HepG2 (cell line): ENCODE measurements around the gene SLC13A5. TPM values are rescaled to one million over a fixed set of nuclear protein-coding genes. Genes with fewer than 3 reads are reported as not detected.

Source experiments
- ATAD3A ChIP-seq: sonication (generic); formaldehyde crosslinking; IDR thresholded peaks from 2 replicates; pipeline ENCODE4 v1.4.0; 2020; ENCODE audit warnings: missing genetic modification reagents
- BCL6 ChIP-seq: IDR thresholded peaks from 2 replicates; pipeline ENCODE4 v1.6.1; 2016; ENCODE audit warnings: missing genetic modification reagents, missing compliant biosample characterization
- FOXM1 ChIP-seq: sonication (generic); formaldehyde crosslinking; IDR thresholded peaks from 2 replicates; pipeline ENCODE4 v1.5.0; 2020; ENCODE audit warnings: missing genetic modification reagents
- KAT2B ChIP-seq: fragments of 150-350 bp; IDR thresholded peaks from 2 replicates; pipeline ENCODE4 v1.6.1; 2014; ENCODE audit warnings: low read depth, low read length, borderline replicate concordance
- POLR2G ChIP-seq: fragments of 200-400 bp; formaldehyde crosslinking; IDR thresholded peaks from 2 replicates; pipeline ENCODE4 v1.6.1; 2018; ENCODE audit warnings: mild to moderate bottlenecking, low read depth, low read length, moderate library complexity
- RBFOX2 ChIP-seq: fragments of 200-400 bp; formaldehyde crosslinking; IDR thresholded peaks from 2 replicates; pipeline ENCODE4 v1.6.1; 2017; ENCODE audit warnings: low read depth, mild to moderate bottlenecking, low read length
- RBM39 ChIP-seq: fragments of 200-400 bp; formaldehyde crosslinking; IDR thresholded peaks from one replicate; pipeline ENCODE4 v1.6.1; 2018; ENCODE audit warnings: antibody characterized with exemption, mild to moderate bottlenecking, low read depth, low read length; ENCODE audit not compliant: poor library complexity, severe bottlenecking
- REL ChIP-seq: sonication (generic); formaldehyde crosslinking; conservative IDR thresholded peaks from 2 replicates; pipeline ENCODE4 v1.8.0; 2022; ENCODE audit warnings: mild to moderate bottlenecking, missing genetic modification reagents, moderate library complexity
- SIX4 ChIP-seq: sonication (generic); formaldehyde crosslinking; IDR thresholded peaks from 2 replicates; pipeline ENCODE4 v1.4.0; 2020; ENCODE audit warnings: missing genetic modification reagents
- ZHX1 ChIP-seq: sonication (generic); formaldehyde crosslinking; IDR thresholded peaks from 2 replicates; pipeline ENCODE4 v1.8.1; 2022; ENCODE audit warnings: low read depth, mild to moderate bottlenecking, missing genetic modification reagents
- ZHX2 ChIP-seq, 2 experiments: sonication (generic) in 1 of 2; formaldehyde crosslinking in 1 of 2; IDR thresholded peaks; 2 replicates each; pipeline versions ENCODE4 v1.6.1 to v1.9.0; 2014 to 2022; ENCODE audit warnings: antibody characterized with exemption in 1 of 2, borderline replicate concordance in 1 of 2, inconsistent platforms in 1 of 2, low read depth in 1 of 2, missing genetic modification reagents in 1 of 2
- ZNF24 ChIP-seq: fragments of 450-650 bp; IDR thresholded peaks from 2 replicates; pipeline ENCODE4 v1.6.1; 2017; ENCODE audit warnings: antibody characterized with exemption, mild to moderate bottlenecking
- ZNF337 ChIP-seq: sonication (generic); formaldehyde crosslinking; IDR thresholded peaks from 2 replicates; pipeline ENCODE4 v1.5.1; 2020; ENCODE audit warnings: missing genetic modification reagents, low read depth, mild to moderate bottlenecking, borderline replicate concordance
- ZNF343 ChIP-seq: sonication (generic); formaldehyde crosslinking; IDR thresholded peaks from 2 replicates; pipeline ENCODE4 v1.4.0; 2020; ENCODE audit warnings: mild to moderate bottlenecking, missing genetic modification reagents
- ZNF430 ChIP-seq: sonication (generic); formaldehyde crosslinking; IDR thresholded peaks from 2 replicates; pipeline ENCODE4 v1.9.0; 2021; ENCODE audit warnings: mild to moderate bottlenecking, missing genetic modification reagents
- ZNF431 ChIP-seq: sonication (generic); formaldehyde crosslinking; IDR thresholded peaks from 2 replicates; pipeline ENCODE4 v1.9.0; 2022; ENCODE audit warnings: missing genetic modification reagents, low read depth, mild to moderate bottlenecking, borderline replicate concordance
- ZNF773 ChIP-seq: sonication (generic); formaldehyde crosslinking; IDR thresholded peaks from 2 replicates; pipeline ENCODE4 v1.4.0; 2020; ENCODE audit warnings: missing genetic modification reagents, borderline replicate concordance
- ZNF780A ChIP-seq: sonication (generic); formaldehyde crosslinking; IDR thresholded peaks from 2 replicates; pipeline ENCODE4 v1.8.0; 2022; ENCODE audit warnings: mild to moderate bottlenecking, missing genetic modification reagents, moderate library complexity
- polyA plus RNA-seq, 8 experiments: library from polyadenylated mRNA; depleted of rRNA in 3 of 8; stranded (reverse) in 7 of 8; unstranded in 1 of 8; fragments of >200 nt; fragmentation: Illumina TruSeq in 4 of 8; extraction: Trizol in 4 of 8; gene quantifications; 2 replicates each; pipeline versions ENCODE4 v1.2.1 to v1.2.3, GENCODE V29; 2011 to 2016; ENCODE audit warnings: low read depth in 4 of 8, missing spikeins in 1 of 8, mixed read lengths in 1 of 8; ENCODE audit not compliant: insufficient read depth in 1 of 8
- total RNA-seq, 5 experiments: library from RNA; depleted of rRNA; stranded (reverse); fragments of >200 nt; fragmentation: Illumina TruSeq; extraction: Trizol; gene quantifications; 2 replicates each; pipeline ENCODE4 v1.2.3, GENCODE V29; 2016; ENCODE audit warnings: low read depth in 1 of 5
- TF ChIP-seq, protein P1 (sequence below): fragments of 450-650 bp; IDR thresholded peaks from 2 replicates; pipeline ENCODE4 v1.6.1; 2017; ENCODE audit warnings: mild to moderate bottlenecking

SLC13A5 gene
- total and polyA plus RNA-seq, 2 of the 13 experiments (the other 11 are each of a cell fraction or from before 2014, with no cell fraction given) = 42.8 to 310 TPM

GRCh38 chr17:6683081-6683684, 30.0 kb downstream of the SLC13A5 start (continued):
- TF ChIP-seq, protein P1, sequence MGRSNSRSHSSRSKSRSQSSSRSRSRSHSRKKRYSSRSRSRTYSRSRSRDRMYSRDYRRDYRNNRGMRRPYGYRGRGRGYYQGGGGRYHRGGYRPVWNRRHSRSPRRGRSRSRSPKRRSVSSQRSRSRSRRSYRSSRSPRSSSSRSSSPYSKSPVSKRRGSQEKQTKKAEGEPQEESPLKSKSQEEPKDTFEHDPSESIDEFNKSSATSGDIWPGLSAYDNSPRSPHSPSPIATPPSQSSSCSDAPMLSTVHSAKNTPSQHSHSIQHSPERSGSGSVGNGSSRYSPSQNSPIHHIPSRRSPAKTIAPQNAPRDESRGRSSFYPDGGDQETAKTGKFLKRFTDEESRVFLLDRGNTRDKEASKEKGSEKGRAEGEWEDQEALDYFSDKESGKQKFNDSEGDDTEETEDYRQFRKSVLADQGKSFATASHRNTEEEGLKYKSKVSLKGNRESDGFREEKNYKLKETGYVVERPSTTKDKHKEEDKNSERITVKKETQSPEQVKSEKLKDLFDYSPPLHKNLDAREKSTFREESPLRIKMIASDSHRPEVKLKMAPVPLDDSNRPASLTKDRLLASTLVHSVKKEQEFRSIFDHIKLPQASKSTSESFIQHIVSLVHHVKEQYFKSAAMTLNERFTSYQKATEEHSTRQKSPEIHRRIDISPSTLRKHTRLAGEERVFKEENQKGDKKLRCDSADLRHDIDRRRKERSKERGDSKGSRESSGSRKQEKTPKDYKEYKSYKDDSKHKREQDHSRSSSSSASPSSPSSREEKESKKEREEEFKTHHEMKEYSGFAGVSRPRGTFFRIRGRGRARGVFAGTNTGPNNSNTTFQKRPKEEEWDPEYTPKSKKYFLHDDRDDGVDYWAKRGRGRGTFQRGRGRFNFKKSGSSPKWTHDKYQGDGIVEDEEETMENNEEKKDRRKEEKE = no peak
- TF ChIP-seq POLR2G = no peak
- TF ChIP-seq KAT2B = no peak
- no peak for TF ChIP-seq ZNF780A (CRISPR knock-in tag)
- TF ChIP-seq ZNF430 (CRISPR knock-in tag) = 0 out of 2 replicates have a peak, but pooled peaks have one; percentile 64
- no peak for TF ChIP-seq ZHX2 (IDR thresholded peaks at IDR 0.05; ENCODE audit: low read depth)
- no peak for TF ChIP-seq ZHX2 (CRISPR knock-in tag; IDR thresholded peaks at IDR 0.05; ENCODE audit: borderline replicate concordance)
- no peak for TF ChIP-seq RBM39
- no peak for TF ChIP-seq ZNF773 (CRISPR knock-in tag)
- no peak for TF ChIP-seq SIX4 (CRISPR knock-in tag)
- TF ChIP-seq ZNF337 (CRISPR knock-in tag) = no peak
- no peak for TF ChIP-seq ZNF24
- TF ChIP-seq ZNF343 (CRISPR knock-in tag) = no peak
- peak; percentile 10; the same call in 1 of the 2 replicates for TF ChIP-seq ZHX1
- TF ChIP-seq ZNF431 = no peak
- no peak for TF ChIP-seq ATAD3A
- TF ChIP-seq REL (CRISPR knock-in tag) = no peak
- no peak for TF ChIP-seq RBFOX2
- no peak for TF ChIP-seq FOXM1 (CRISPR knock-in tag)
- peak; percentile 86 for TF ChIP-seq BCL6
